Measurements from ENCODE around the gene ZNF532.

DNA sequence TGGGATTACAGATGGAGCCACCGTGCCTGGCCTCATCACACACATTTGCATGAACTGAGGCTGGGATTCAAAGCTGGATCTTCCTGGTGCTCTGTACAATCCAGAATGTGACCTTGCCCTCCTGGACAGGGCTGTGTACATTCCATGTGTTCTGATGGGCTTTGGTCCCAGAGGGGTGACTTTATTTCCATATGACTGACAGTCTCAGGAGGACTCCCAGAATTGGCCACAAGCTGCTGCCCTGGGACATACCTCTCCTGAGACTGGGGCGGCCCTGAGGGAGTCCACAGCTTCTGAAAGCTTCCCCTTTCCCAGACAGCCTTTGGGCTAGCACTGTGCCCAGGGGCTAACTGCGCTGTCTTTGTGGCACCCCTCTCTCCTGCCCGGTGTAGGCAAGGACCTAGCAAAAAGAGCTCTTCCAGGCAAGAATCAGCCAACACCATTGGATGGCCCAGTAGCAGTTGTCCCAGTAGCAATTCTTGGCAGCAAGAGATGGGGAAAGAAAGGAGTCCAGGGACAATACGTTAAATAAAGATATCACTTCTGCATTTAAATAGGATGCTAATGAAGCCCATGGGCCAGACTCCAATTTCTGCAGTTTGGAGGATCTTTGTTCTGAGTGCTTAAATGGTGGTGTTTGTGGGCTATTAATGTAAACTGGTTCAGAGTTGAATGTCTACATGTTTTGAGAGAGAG is 26.4 kb upstream of the ZNF532 start:
- TF ChIP-seq CTCF (optimal IDR thresholded peaks at IDR 0.05 in 1 of 3, IDR thresholded peaks at IDR 0.05 in 1 of 3, conservative IDR thresholded peaks at IDR 0.05 in 1 of 3; ENCODE audit: extremely low read depth in 1 of 3, insufficient read depth in 2 of 3, low read length in 3 of 3) (no peak), EZH2 (IDR thresholded peaks at IDR 0.05; ENCODE audit: low read length) (no peak)

Data from keratinocyte (primary cell).